Duodenal mucosa (tissue), 2 donors: ENCODE data around the gene CA9.

Experiments
- H3K27ac ChIP-seq: one replicate; pipeline ENCODE4 v1.7.0; 2013; ENCODE audit warnings: low read depth, low read length
- H3K27me3 ChIP-seq, 2 donors: one replicate each; pipeline ENCODE4 v1.7.0; 2013; ENCODE audit warnings: low read length in 2 of 2, control low read depth in 1 of 2; ENCODE audit not compliant: insufficient read depth in 2 of 2, control insufficient read depth in 1 of 2
- H3K36me3 ChIP-seq, 2 donors: one replicate each; pipeline ENCODE4 v1.7.0; 2013; ENCODE audit warnings: low read length in 2 of 2, control low read depth in 1 of 2; ENCODE audit not compliant: insufficient read depth in 2 of 2, control insufficient read depth in 1 of 2
- H3K4me1 ChIP-seq, 2 donors: one replicate each; pipeline ENCODE4 v1.7.0; 2013; ENCODE audit warnings: low read length in 2 of 2, control low read depth in 1 of 2; ENCODE audit not compliant: insufficient read depth in 2 of 2, control insufficient read depth in 1 of 2
- H3K4me3 ChIP-seq, 2 donors: one replicate each; pipeline ENCODE4 v1.7.0; 2013; ENCODE audit warnings: low read length in 2 of 2, low read depth in 1 of 2
- H3K9ac ChIP-seq, 2 donors: one replicate each; pipeline ENCODE4 v1.7.0; 2013; ENCODE audit warnings: low read length in 2 of 2, low read depth in 1 of 2
- H3K9me3 ChIP-seq, 2 donors: one replicate each; pipeline ENCODE4 v1.7.0; 2013; ENCODE audit warnings: low read length in 2 of 2, control low read depth in 1 of 2; ENCODE audit not compliant: control insufficient read depth in 1 of 2

Gene CA9

DNA sequence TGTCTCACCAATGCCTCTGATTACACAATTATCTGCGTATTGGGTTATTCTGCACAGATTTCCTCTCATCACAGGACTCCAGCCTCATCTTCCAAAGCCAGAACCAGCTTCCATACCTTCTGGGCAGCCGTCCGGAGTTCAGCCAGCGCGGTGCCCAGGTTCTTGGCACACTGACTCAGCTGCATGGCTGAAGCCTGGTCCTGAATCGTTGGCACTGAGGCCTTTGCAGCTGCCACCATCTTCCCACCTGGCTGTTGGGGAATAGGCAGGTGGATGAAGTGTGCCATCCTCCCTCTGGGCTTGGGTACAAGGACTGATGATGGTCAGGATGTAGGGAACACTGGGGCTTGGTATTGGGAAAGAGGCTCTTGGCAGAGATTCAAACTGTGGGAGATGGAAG lies 40.4 kb downstream of the CA9 start:
- Histone ChIP-seq H3K9me3 (no peaks in the 10 kb centered on the region), H3K4me1 (no peaks in the 10 kb centered on the region), H3K36me3 (peaks cover 75 to 95% of the 10 kb centered on the region in 2 donors), H3K27me3 (no peaks in the 10 kb centered on the region), H3K27ac (no peak overlapping the region), H3K9ac (no peak overlapping the region), H3K4me3 (no peak overlapping the region)

DNA sequence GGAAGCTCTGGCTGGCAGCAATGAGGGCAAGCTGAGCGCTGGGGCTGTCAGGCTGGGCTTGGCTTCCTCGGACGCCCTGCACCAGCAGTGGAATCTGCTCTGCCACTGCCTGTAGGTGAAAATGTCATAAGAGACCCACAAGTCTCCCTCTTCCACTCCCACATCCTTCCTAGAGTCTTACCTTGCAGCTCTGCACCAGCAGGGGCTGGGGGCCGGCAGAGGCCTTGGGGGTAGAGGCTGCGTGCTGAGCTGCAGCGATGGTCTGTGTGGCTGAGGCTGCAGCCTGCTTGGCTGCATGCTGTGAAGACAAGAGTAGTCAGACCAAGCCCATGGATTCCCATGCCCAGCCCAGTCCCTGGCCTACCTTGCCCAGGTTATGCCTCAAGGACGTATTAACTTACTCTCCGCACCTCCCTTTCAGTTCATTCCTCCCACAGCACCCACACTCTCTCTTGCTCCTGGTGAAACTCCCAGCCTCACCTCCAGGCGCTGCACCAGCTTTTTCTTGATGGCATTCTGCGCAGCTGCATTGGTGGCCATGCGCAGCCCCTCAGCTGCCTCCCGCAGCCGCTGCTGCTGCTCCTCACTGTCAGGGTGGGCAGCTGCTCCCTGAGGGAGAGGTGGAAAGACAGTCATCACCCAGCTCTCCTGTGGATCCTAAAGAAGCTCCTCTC lies 41.0 kb downstream of the CA9 start:
- Histone ChIP-seq H3K9me3 (no peaks in the 10 kb centered on the region), H3K36me3 (peaks cover 81 to 98% of the 10 kb centered on the region in 2 donors), H3K4me3 (no peak overlapping the region), H3K27ac (no peak overlapping the region), H3K4me1 (no peaks in the 10 kb centered on the region), H3K9ac (no peak overlapping the region), H3K27me3 (no peaks in the 10 kb centered on the region)

DNA sequence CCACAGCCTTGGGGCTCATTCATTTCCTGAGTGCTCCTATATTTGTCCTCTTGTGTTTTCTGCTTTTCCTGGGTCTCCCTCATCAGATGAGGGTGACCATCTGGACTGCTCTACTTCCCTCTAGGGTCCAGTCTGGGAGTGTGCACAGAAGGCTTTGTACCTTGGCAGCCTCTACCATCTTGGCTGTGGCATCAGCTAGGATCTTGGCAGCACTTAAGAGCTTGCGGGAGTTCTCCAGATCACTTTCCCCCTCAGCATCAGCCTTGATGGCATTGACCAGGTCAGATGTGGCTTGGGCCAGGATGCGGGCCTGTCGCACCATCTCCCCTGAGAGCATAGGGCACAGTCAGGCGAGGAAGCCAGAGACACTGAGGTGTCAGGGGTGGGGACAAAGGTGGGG lies 42.5 kb downstream of the CA9 start:
- Histone ChIP-seq H3K4me3 (no peak overlapping the region), H3K4me1 (no peaks in the 10 kb centered on the region), H3K27ac (no peak overlapping the region), H3K9ac (no peak overlapping the region), H3K9me3 (no peaks in the 10 kb centered on the region), H3K27me3 (no peaks in the 10 kb centered on the region), H3K36me3 (peaks cover 83 to 99% of the 10 kb centered on the region in 2 donors)

DNA sequence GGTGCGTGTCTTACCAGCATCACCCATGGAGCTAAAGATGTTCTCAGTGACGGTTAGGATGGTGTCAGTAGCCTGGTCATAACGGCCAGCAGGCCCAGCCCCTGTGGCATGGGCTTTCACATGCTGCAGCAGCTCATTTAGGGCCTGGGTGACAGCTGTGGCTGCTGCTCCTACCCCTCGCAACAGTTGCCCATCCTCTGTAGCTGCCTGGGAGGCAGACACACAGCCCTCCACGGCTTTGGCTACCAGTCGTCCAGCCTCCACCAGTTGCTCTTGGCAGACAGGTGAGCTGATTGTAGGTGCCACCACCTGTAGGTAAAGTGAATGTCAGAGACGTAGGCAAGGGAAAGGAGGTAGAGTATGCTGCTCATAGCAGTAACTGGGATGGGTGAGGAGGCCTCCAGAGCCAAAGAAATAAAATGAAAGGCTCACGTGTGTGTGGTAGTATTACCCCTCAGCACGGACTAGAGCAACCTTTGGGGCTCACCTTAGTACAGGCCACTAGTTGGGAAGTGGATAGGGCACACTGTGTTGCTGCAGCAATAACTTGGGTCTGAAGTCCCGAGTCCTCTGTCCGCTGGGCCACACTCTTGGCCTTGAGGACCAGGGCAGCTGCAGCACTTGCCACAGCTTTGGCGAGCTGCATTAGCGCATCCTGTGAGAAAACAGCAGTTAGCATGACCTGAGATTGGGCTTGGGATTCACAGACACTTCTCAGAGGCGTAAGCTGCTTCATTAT lies 43.6 kb downstream of the CA9 start:
- H3K4me3 ChIP-seq: no peak overlapping the region
- no peaks in the 10 kb centered on the region for H3K27me3 ChIP-seq
- H3K9me3 ChIP-seq: no peaks in the 10 kb centered on the region
- no peak overlapping the region for H3K9ac ChIP-seq
- peaks cover 84 to 99% of the 10 kb centered on the region in 2 donors for H3K36me3 ChIP-seq
- no peaks in the 10 kb centered on the region for H3K4me1 ChIP-seq
- H3K27ac ChIP-seq: no peak overlapping the region

DNA sequence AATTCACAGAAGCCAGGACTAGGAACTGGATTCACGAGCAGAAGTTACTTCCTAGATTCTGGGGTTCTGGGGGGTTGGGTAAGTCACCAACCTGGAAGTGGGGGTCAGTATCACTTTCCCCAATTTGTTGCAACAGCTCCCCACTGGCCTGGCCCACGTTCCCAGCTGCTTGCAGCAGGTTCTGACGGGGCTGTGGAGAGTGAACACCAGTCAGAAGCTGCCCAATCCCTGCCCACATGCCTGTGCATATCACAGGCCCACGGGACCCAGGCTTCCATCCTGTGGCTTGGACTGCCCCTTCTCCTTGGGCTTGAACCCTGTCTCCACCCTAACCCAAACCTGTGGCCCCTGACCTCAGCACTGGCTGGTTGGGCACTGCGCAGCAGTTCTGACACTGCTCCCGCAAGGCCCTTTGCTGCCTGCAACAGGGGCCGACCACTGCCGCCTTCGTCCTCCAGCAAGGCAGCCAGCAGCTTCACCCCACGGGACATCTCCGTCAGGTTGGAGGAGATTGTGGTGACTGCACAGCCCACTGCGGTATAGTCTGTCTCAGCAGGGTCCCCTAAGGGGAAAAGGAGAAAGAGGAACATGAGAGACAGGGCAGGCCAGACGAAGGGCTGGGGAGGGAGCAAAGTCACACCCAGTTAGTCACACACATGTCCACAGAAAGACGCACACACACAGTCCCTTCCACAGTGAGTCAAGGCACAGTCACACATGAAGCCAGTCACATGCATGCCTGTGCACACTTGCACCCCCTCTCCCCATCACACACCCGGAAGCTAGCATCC lies 45.2 kb downstream of the CA9 start:
- Histone ChIP-seq H3K4me3 (no peak overlapping the region), H3K9ac (no peak overlapping the region), H3K27ac (no peak overlapping the region), H3K36me3 (peaks cover 87 to 100% of the 10 kb centered on the region in 2 donors), H3K4me1 (no peaks in the 10 kb centered on the region), H3K27me3 (no peaks in the 10 kb centered on the region), H3K9me3 (no peaks in the 10 kb centered on the region)

DNA sequence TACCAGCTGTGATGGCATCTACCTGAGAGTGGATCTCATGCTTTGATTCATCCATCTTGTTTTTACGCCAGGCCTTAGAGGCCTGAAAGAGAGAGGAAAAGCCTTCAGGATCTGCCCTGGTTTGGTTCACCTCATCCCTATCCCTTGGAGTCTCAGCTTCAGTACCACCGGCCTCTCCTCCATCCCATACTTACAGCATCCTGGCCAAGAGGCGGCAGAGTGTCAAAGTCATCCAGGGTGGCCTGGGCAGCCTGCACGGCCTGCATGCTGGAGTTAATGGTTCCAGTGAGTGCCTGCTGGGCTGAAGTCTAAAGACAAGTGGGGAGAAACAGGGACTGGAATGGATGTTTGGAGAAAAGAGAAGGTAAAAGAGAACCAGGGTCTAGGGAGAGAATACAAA lies 45.8 kb downstream of the CA9 start:
- no peak overlapping the region for H3K4me3 ChIP-seq
- no peak overlapping the region for H3K9ac ChIP-seq
- peaks cover 87 to 100% of the 10 kb centered on the region in 2 donors for H3K36me3 ChIP-seq
- H3K27ac ChIP-seq: no peak overlapping the region
- no peaks in the 10 kb centered on the region for H3K9me3 ChIP-seq
- no peaks in the 10 kb centered on the region for H3K4me1 ChIP-seq
- no peaks in the 10 kb centered on the region for H3K27me3 ChIP-seq

DNA sequence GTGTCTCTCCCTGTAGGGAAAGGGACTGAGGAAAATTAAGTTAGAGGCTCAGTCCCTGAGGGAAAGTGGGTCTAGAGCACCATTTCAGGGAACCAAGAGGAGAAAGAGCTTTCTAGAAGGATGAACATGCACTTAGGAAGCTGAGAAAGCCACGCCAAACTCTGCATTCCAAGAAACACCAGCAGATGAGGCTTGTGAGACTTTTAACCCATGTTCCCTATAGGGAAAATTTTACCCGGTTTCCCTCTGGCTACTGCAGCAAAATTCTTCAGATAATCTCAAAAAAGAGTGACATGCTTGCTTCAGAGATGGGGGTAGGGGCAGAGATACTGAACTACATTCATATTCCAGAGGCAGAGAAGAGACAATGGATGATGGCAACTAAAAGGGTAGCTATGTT lies 49.7 kb downstream of the CA9 start:
- no peak overlapping the region for H3K27ac ChIP-seq
- H3K27me3 ChIP-seq: no peaks in the 10 kb centered on the region
- H3K4me1 ChIP-seq: peaks cover 24 to 25% of the 10 kb centered on the region in 2 donors
- H3K36me3 ChIP-seq: peaks cover 63 to 76% of the 10 kb centered on the region in 2 donors
- H3K4me3 ChIP-seq: no peak overlapping the region
- no peak overlapping the region for H3K9ac ChIP-seq
- no peaks in the 10 kb centered on the region for H3K9me3 ChIP-seq

DNA sequence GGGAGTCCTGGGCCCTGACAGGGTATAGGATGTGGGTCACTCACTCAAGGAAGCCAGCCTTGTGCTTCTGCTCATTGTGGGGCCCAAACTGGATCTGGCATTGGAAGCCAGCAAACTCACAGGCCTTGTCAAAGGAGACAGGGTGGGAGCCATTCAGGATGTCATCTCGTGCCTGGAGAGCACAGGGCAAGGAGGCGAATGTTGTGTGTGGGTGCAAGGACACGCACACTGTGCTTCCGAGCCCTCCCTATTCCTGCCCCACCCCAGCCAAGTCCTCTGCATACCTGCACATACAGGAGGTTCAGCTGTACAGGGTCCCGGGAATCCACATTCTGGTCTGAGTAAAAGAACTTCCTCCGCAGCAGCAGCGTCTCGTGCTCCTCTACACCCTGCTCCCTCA lies 50.2 kb downstream of the CA9 start:
- H3K4me1 ChIP-seq: peaks cover 29 to 30% of the 10 kb centered on the region in 2 donors
- peaks cover 61 to 71% of the 10 kb centered on the region in 2 donors for H3K36me3 ChIP-seq
- no peaks in the 10 kb centered on the region for H3K9me3 ChIP-seq
- no peak overlapping the region for H3K27ac ChIP-seq
- no peak overlapping the region for H3K9ac ChIP-seq
- H3K27me3 ChIP-seq: no peaks in the 10 kb centered on the region
- H3K4me3 ChIP-seq: no peak overlapping the region

DNA sequence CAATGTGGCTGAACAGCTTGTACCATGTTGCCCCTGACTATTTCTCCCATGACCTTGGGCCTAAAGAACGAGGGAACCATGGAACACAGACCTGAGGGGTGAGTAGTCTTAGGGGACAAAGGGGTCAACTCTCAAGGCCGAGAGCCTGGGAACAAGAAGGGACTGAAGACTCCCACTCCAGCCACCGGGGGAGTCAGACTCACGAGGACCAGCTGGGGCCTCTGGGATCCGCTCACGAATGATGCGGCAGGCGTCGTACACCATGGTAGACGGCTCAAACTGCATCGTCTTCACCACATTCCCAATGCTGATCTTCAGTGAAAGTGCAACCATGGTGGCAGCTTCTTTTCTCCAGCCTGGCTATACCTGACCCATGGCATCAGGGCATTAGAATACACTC lies 51.6 kb downstream of the CA9 start:
- Histone ChIP-seq H3K4me1 (peaks cover 44 to 45% of the 10 kb centered on the region in 2 donors), H3K27me3 (no peaks in the 10 kb centered on the region), H3K9me3 (no peaks in the 10 kb centered on the region), H3K4me3 (no peak overlapping the region), H3K36me3 (peaks cover 47 to 57% of the 10 kb centered on the region in 2 donors), H3K9ac (no peak overlapping the region), H3K27ac (no peak overlapping the region)

DNA sequence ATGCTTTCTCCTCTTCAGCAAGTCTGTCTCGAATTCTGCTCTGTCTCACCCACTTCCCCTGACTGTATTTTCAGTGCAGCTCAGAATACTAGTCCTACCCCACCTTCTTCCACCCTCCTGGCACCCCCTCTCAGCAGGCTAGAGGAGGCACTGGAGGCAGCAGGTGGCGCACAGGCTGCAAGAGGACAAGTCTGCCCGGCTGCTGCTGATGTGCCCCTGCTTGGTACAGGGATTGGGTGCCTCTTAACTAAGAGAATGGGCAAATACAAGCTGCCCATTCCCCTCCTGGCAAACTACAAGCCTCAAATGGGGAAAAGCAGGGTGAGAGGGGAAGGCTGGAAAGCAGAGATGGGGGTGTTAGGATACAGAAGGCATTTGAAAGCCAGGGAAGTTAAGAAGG lies 53.2 kb downstream of the CA9 start:
- H3K9ac ChIP-seq: peak overlapping the region in 1 of 2 donors; percentile 55

More for the DNA sequence above, 53.2 kb downstream of the CA9 start:
- Histone ChIP-seq H3K27me3 (no peaks in the 10 kb centered on the region), H3K9me3 (no peaks in the 10 kb centered on the region), H3K4me3 (peak overlapping the region; percentile 23 to 93), H3K27ac (peak overlapping the region; percentile 62), H3K36me3 (peaks cover 33 to 41% of the 10 kb centered on the region in 2 donors), H3K4me1 (peaks cover 50 to 56% of the 10 kb centered on the region in 2 donors)
